ENCODE measurements around the gene NDUFB3.
"Not testable (repeated sequence)": the region's sequence is repeated elsewhere in the genome, so short reads cannot be mapped to it uniquely, and the experiment has no call there.

The NDUFB3 gene

GRCh38 chr2:201100497-201100896, 28.7 kb downstream of the NDUFB3 start:
- no peak for DNase-seq

GRCh38 chr2:201105759-201106158, 34.0 kb downstream of the NDUFB3 start:
- DNase-seq = no peak

GRCh38 chr2:201107624-201108023, 35.8 kb downstream of the NDUFB3 start:
- no peak for DNase-seq

- DNase-seq = no peak
Measured at GRCh38 chr2:201108341-201108740, 36.5 kb downstream of the NDUFB3 start.

GRCh38 chr2:201109186-201109585, 37.4 kb downstream of the NDUFB3 start:
- DNase-seq = no peak

GRCh38 chr2:201110615-201111014, 38.8 kb downstream of the NDUFB3 start:
- DNase-seq = no peak

GRCh38 chr2:201111096-201111495, 39.3 kb downstream of the NDUFB3 start:
- no peak for DNase-seq

GRCh38 chr2:201114350-201114749, 42.5 kb downstream of the NDUFB3 start:
- no peak for DNase-seq

- no peak for DNase-seq
Measured at GRCh38 chr2:201114846-201115245, 43.0 kb downstream of the NDUFB3 start.

- no peak for DNase-seq
Measured at GRCh38 chr2:201116115-201116958, 44.5 kb downstream of the NDUFB3 start, which contains the start of gene CFLAR. TSS of gene CFLAR (plus strand) at chr2:201116164. CDS start at chr2:201129866, 13,702 bp downstream.

- DNase-seq = no peak
Measured at GRCh38 chr2:201116959-201117734, 45.3 kb downstream of the NDUFB3 start.

- DNase-seq = not testable (repeated sequence)
Measured at GRCh38 chr2:201117735-201118094, 45.9 kb downstream of the NDUFB3 start.

- DNase-seq = peak; percentile 48
Measured at GRCh38 chr2:201118121-201118960, 46.5 kb downstream of the NDUFB3 start.

- DNase-seq = no peak
Measured at GRCh38 chr2:201118961-201119854, 47.4 kb downstream of the NDUFB3 start.

GRCh38 chr2:201122276-201122675, 50.5 kb downstream of the NDUFB3 start:
- DNase-seq = no peak

GRCh38 chr2:201126308-201127151, 54.7 kb downstream of the NDUFB3 start:
- no peak for DNase-seq

- no peak for DNase-seq
Measured at GRCh38 chr2:201127152-201127511, 55.3 kb downstream of the NDUFB3 start.

- DNase-seq = no peak
Measured at GRCh38 chr2:201127570-201127969, 55.8 kb downstream of the NDUFB3 start.

- no peak for DNase-seq
Measured at GRCh38 chr2:201128033-201128432, 56.2 kb downstream of the NDUFB3 start.

GRCh38 chr2:201128933-201129505, 57.2 kb downstream of the NDUFB3 start:
- DNase-seq = no peak

All from 8988T (cell line).